ELF-1 (cell line): ENCODE results near the gene VIL1.
A peak's percentile ranks its signal among the peaks of the same experiment; 100 is the strongest.

Experiments
- DNase-seq: peaks from one replicate; pipeline ENCODE4 v3.0.0-alpha.2; 2016; ENCODE audit warnings: low read depth, low spot score

Gene VIL1

GRCh38 chr2:218395090-218395444 is 23.9 kb upstream of the VIL1 start:
- no peak for DNase-seq

- no peak for DNase-seq
Measured at GRCh38 chr2:218395456-218395825, 23.5 kb upstream of the VIL1 start.

GRCh38 chr2:218395826-218396687 is 22.9 kb upstream of the VIL1 start:
- peak; percentile 95 for DNase-seq

- DNase-seq, result peak; percentile 53
Measured at GRCh38 chr2:218396688-218397462, 22.0 kb upstream of the VIL1 start.

- no peak for DNase-seq
Measured at GRCh38 chr2:218397463-218397819, 21.5 kb upstream of the VIL1 start.

GRCh38 chr2:218397820-218398436 is 21.0 kb upstream of the VIL1 start:
- peak; percentile 92 for DNase-seq

- peak; percentile 44 for DNase-seq
Measured at GRCh38 chr2:218398437-218399390, 20.2 kb upstream of the VIL1 start.

GRCh38 chr2:218399391-218400166 is 19.3 kb upstream of the VIL1 start, which contains the start of gene CTDSP1:
Gene CTDSP1, plus strand, starts transcription at chr2:218399868. Its CDS starts 223 bp downstream, at chr2:218400091.
- DNase-seq, result peak; percentile 94

GRCh38 chr2:218400167-218400929 is 18.6 kb upstream of the VIL1 start:
- peak; percentile 50 for DNase-seq

GRCh38 chr2:218400930-218401881 is 17.7 kb upstream of the VIL1 start:
- peak; percentile 41 for DNase-seq

- DNase-seq, result no peak
Measured at GRCh38 chr2:218401890-218402289, 17.0 kb upstream of the VIL1 start.

- DNase-seq, result no peak
Measured at GRCh38 chr2:218402491-218402901, 16.4 kb upstream of the VIL1 start.

GRCh38 chr2:218402911-218403411 is 16.0 kb upstream of the VIL1 start:
- DNase-seq, result no peak

GRCh38 chr2:218403810-218404209 is 15.1 kb upstream of the VIL1 start:
- no peak for DNase-seq

GRCh38 chr2:218404351-218405085 is 14.4 kb upstream of the VIL1 start:
- DNase-seq, result no peak

- DNase-seq, result no peak
Measured at GRCh38 chr2:218405086-218405745, 13.7 kb upstream of the VIL1 start.

GRCh38 chr2:218405746-218406208 is 13.1 kb upstream of the VIL1 start:
- no peak for DNase-seq
